ENCODE results near the gene GLB1L2.

GRCh38 chr11:134392953-134393615 is 61.3 kb downstream of the GLB1L2 start:
- TF ChIP-seq CTCF (IDR thresholded peaks at IDR 0.05 in 2 of 3, conservative IDR thresholded peaks at IDR 0.05 in 1 of 3; ENCODE audit: borderline replicate concordance in 1 of 3, insufficient read depth in 1 of 3, low read depth in 2 of 3, low read length in 2 of 3) = no peak
- no peak for TF ChIP-seq POLR2A (IDR thresholded peaks at IDR 0.05; ENCODE audit: borderline replicate concordance, extremely low read depth, insufficient read depth, insufficient read length)
- no peak for TF ChIP-seq RAD21 (IDR thresholded peaks at IDR 0.05; ENCODE audit: low read depth)
- no peak for TF ChIP-seq REST (IDR thresholded peaks at IDR 0.05; ENCODE audit: low read depth)
- TF ChIP-seq SP1 (IDR thresholded peaks at IDR 0.05; ENCODE audit: low read depth) = no peak
- no peak for TF ChIP-seq CEBPB (IDR thresholded peaks at IDR 0.05; ENCODE audit: low read depth)
- TF ChIP-seq, protein P1, sequence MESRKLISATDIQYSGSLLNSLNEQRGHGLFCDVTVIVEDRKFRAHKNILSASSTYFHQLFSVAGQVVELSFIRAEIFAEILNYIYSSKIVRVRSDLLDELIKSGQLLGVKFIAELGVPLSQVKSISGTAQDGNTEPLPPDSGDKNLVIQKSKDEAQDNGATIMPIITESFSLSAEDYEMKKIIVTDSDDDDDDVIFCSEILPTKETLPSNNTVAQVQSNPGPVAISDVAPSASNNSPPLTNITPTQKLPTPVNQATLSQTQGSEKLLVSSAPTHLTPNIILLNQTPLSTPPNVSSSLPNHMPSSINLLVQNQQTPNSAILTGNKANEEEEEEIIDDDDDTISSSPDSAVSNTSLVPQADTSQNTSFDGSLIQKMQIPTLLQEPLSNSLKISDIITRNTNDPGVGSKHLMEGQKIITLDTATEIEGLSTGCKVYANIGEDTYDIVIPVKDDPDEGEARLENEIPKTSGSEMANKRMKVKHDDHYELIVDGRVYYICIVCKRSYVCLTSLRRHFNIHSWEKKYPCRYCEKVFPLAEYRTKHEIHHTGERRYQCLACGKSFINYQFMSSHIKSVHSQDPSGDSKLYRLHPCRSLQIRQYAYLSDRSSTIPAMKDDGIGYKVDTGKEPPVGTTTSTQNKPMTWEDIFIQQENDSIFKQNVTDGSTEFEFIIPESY (IDR thresholded peaks at IDR 0.05; ENCODE audit: extremely low read depth, insufficient replicate concordance, low read length) = no peak
- TF ChIP-seq EZH2 (IDR thresholded peaks at IDR 0.05) = no peak
- no peak for TF ChIP-seq JUND (IDR thresholded peaks at IDR 0.05)
- no peak for TF ChIP-seq ELF1 (IDR thresholded peaks at IDR 0.05; ENCODE audit: borderline replicate concordance, low read depth)

All from HCT116 (cell line).